ENCODE results near the gene INTS1.

The INTS1 gene

DNA sequence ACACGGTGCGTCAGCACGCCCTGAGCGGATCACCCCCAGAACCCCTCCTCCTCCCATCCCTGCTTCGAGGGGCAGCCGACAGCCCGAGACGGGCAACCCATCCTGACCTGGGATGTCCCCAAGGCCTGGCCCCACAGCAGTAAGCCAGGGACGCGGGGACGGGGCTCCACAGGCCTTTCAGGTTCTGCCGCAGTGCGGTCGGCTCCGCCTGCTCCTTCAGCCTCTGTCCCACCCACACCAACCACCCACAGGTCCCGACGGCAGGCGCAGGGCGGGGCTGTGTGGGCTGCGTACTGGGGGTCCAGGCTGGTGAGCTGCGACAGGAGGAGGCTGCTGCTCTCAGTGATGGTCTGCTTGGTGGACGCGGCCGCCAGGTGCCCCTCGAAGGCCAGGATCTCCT is 16.7 kb downstream of the INTS1 start:
- no peak for DNase-seq (ENCODE audit: low read depth)

DNA sequence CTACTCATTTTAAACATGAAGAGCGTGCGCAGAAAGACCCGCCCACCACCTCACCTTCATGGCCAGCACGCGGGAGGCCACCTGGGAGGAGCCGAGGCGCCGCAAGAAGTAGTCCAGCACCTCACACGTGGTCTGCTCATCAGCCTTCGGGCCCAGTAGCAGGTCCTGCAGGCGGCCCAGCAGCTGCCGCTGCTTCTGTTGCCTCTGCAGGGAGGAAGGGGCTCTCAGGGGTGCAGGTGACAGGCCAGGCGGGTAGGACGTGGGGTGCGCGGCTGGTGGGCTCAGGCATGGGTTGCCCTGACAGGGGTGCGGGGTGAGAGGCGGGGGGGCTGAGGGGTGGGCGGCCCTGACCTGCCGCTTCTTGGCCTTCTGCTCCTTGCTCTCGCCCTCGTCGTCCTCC is 17.6 kb downstream of the INTS1 start:
- no peak for DNase-seq (ENCODE audit: low read depth)

DNA sequence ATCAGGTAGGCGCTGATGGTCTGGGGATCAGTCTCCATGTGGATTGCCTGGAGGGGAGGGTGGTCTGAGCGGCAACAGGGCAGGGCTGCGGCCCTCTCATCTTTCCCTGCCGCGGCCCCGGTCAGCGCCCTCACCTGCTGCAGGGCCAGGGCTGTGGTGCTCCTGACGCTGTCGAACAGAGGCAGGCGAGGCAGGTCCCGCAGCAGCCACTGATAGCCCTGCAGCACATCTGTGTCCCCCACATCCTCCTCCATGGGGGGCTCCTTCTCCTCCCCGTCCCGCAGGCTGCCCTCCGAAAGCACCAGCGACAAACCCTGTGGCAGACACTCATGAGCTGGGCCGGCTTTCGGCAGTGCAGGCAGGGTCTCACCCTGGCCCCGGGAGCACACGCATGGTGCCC is 19.0 kb downstream of the INTS1 start:
- DNase-seq (ENCODE audit: low read depth), result no peak

DNA sequence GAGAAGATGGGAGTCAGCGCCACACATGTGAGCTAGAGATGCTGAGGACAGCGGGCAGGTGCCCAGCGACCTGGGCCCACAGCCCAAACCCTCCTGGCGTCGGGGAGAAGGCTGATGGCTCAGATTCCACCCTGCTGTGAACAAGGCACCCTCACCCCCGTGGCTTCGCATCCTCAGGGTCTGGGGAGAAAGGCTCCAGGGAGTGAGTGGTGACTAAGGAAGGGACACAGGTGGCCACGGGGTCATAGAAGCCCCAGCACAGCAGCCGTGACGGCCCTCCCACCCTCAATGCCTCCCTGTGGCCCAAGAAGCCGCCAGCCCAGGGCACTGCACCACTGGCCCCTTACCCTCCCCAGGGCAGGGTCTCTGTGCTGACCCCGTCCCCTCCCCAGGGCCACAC is 19.6 kb downstream of the INTS1 start:
- no peak for DNase-seq (ENCODE audit: low read depth)

DNA sequence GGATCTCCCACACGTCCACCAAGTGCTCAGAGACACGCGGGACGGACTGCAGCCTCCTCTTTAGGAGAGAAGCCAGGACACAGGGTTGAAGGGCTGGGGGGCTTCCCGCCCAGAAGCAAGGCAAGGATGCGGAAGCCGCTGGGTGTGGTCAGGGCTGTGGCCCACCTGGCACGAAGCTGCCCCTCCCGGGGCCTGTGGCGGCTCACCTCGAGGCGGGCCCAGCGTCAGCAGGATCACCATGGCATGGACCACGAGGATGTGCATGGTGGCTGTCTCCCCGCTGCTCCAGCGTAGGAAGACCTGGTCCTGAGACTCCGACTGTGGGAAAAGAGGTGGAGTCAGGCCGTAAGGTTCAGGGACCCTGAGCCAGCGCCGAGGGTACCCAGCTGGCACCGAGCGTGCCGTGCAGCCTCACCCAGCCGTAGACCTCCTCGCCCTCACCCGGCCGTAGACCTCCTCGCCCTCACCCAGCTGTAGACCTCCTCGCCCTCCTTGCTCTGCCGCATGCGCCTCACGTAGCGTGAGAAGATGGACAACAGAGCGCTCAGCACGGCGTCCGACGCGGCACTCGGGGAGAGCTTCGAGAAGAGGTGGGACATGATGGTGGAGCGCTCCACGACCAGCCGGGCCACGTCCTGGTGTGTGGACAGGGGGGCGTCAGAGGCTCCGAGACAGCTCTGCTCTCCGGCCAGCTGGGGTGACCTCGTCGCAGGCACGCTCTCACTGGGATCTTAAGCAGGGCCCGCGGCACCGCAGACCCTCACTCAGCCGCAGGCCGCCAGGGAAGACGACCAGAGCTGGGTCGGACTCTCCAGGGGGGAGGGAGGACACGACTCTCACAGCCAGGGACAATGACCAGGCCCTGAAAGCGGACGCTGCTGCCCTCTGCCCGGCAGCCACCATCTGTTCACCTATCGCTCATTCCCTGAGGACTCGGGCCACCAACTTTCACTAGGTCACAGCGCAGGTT is 20.4 kb downstream of the INTS1 start:
- DNase-seq (ENCODE audit: low read depth), result no peak

DNA sequence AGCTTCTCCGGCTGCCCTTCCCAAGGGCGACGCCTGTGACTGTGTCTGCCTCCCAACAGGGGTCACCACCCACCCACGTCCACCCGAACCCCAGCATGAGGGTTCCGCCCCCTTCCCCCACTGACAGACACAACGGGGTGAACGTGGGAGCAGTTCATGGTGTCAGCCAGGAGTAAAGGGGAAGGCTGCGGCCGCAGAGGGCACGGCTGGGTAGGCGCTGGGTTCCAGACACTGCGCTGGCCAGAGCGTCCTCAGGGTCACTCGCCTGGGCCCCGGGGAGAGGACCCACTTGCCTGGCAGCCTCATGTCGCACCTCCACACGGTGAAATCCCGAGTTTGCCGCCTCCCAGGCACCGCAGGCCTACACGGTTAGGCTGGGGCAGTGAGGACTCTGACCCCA is 21.1 kb downstream of the INTS1 start:
- no peak for DNase-seq (ENCODE audit: low read depth)

DNA sequence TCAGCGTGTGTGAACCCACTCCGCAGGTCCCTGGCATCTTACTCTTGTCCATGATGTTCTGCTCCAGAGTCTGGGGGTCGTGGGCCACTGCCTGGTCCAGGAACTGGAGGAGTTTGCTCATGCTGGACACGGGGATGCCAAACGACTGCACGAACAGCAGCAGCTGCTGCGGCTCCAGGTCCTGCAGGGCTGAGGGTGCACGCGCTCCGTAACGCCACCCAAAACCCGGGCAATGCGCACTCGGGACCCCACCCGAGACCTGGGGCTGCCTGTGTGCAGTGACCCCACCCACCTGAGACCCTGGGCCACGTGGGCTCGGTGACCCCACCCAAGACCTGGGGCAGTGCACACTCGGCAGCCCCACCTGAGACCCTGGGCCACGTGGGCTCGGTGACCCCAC is 22.9 kb downstream of the INTS1 start:
- DNase-seq (ENCODE audit: low read depth), result no peak

DNA sequence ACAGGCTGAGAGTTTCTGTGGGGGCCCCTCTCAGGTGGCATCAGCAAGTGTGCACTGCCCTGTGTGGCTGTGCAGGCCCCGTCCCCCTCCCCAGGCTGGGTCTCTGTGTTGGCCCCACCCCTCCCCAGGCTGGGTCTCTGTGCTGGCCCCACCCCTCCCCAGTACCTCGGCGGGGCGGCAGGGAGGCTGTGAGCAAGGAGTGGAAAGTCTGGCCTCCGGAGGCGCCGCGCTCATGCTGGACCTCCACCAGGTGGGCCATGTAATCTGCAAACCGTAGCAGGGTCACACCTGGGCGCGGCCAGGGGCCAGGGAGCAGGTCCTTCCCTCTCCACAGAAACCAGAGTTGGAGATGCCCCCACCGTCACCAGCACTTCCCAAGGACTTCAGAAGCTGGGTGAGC is 23.5 kb downstream of the INTS1 start:
- DNase-seq (ENCODE audit: low read depth), result no peak

DNA sequence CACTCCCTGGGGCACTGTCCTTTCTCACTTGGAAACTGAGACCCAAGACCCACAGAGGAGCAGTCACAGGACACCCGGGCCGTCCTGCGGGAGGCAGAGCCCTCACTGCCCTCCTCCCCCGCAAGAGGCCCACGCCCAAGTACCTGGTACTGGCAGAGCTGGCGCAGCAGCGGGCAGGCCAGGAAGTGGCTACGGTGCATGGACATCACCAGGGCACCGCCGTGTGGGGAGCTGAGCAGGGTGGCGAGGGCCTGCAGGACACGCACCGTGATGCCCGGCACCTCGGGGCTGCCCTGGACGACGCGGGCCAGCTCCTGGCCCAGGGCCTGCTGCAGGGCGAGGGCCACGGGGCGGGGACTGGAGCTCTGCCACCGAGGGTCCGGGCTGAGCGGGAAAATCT is 24.9 kb downstream of the INTS1 start:
- DNase-seq (ENCODE audit: low read depth), result no peak

DNA sequence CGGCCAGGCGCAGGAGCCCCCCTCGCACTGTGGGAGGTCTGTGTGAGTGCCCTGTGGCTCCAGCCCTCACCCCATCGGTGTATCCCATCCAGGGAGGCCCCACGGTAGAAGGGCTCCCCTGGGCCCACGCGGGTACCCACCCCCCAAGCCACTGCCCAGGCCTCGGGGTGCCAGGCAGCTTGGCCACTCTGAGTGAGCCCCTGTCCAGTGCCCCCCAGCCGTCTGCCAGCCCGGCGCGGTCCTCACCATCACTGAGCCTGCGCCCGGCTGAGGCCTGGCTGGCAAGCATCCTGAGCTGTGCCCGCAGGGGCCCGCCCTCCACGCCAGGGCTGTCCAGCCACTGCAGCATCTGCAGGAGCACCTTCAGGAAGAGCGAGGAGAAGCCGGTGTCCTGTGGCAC is 25.7 kb downstream of the INTS1 start:
- DNase-seq (ENCODE audit: low read depth), result no peak

DNA sequence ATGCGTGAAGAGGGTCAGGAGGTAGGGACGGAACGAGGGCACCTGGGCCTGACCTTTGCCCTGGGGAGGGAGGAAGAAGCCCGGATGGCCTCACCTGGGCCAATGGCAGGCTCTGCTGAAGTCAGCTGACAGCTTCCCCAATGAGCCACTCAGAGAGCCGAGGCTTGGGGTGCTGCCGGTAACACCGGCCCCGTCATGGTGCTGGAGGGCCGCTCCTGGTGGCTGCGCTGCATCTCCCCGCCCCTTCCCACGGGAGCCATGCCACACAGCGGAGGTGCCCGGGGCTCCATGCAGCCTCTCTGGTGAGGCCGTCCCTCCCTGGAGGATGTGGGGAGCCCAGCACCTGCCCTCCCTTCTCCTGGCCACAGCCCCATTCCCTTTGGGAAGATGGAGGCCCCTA is 27.3 kb downstream of the INTS1 start:
- no peak for DNase-seq (ENCODE audit: low read depth)

DNA sequence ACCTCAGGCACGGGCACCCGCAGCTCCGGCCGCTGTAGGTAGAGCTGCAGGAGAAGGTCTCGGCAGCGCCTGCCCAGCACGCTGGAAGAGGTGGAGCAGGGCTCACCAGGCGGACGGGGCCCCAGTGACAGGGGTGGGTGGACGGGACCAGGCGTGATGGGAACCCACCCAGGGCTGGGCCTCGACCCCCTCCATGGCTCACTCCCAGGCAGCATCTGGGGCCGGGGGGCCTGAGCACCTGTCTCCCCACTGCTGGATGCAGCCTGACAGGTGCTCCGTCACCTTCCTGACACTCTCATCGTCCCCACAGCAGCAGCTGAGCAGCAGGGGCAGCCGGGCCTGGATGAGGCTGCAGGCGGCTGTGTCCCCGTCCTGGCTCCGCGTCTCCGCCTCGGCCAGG is 28.2 kb downstream of the INTS1 start:
- no peak for DNase-seq (ENCODE audit: low read depth)

DNA sequence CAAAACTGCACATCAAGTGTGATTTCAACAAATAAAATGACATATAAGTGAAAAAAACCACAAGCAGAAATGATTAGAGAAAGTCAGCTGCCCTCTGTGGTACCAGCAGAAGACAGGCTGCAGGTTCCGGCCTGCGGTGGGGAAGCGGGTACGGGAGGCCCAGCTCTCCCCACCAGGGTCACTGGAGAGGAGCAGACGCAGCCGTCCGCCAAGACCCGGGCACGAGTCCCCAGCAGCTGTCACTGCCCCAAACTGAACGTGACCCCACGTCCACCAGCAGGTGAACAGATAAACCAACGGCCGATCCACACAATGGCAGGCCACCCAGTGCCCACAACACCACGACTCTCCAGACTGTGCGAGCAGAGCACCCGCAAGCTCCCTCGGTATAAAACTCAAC is 28.8 kb downstream of the INTS1 start:
- DNase-seq (ENCODE audit: low read depth), result no peak

DNA sequence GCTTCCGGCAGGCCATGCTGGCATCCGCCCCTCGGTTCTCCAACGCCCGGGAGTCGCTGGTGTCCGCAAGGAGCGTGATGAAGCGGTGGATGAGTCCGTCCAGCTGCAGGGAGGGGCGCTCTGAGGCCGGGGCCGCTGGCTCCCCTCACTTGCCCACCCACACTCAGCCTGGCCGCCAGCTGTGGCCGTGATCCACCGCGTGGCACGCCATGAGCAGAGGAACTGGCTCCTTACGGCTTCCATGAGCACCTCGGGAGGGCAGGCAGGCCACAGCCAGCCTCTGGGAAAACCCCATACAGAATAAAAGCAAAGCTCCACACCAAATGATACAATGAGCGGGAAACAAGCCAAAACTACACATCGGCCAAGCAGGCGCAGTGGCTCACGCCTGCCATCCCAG is 29.5 kb downstream of the INTS1 start:
- no peak for DNase-seq (ENCODE audit: low read depth)

DNA sequence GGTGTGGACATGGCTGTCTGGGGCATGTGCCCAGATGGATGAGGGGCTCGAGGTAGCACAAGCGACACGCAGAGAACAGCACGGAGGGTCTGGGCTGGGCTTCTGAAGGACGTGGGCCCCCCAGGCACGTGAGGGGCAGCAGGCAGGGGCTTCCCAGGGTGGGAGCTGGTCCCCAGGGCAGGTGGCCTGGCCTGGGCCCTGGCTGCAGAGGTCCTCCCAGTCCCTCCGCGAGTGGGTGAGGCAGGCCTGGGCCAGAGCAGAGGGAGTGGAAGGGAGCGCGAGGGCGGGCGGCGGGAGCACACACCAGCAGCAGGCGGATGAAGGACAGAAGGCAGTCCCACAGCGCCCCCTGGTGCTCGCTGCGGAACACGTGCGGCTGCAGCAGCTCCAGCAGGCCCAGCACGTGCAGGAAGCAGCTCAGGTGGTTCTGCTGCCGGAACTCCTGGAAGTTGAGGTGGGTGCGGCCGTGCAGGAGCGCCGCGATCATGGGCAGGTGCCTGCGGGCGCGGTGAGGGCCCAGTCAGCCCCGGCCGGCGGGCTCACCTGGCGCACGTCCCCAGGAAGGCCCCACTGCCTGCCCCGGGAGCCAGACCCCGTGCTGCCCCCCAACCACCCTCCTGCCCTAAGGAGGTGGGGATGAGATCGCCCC is 30.2 kb downstream of the INTS1 start:
- DNase-seq (ENCODE audit: low read depth), result peak; percentile 83

DNA sequence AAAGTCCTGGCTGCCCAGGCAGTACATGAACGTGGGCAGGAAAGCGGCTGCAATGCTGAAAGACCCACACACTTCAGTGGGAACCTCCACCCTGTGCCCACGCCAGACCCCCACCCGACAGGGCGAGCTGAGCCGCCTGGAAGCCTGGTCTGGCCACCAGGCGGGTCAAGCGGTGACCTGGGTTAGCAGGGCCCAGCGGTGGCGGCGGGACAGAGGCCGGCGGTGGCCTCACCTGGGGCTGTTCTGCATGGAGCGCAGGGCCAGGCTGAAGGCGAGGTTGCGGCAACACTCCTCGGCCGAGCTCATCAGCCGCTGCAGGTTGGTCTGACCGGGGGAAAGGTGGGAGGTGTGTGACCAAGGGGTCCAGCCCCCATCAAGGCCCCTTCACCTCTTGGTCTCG is 33.3 kb downstream of the INTS1 start:
- DNase-seq (ENCODE audit: low read depth), result no peak

DNA sequence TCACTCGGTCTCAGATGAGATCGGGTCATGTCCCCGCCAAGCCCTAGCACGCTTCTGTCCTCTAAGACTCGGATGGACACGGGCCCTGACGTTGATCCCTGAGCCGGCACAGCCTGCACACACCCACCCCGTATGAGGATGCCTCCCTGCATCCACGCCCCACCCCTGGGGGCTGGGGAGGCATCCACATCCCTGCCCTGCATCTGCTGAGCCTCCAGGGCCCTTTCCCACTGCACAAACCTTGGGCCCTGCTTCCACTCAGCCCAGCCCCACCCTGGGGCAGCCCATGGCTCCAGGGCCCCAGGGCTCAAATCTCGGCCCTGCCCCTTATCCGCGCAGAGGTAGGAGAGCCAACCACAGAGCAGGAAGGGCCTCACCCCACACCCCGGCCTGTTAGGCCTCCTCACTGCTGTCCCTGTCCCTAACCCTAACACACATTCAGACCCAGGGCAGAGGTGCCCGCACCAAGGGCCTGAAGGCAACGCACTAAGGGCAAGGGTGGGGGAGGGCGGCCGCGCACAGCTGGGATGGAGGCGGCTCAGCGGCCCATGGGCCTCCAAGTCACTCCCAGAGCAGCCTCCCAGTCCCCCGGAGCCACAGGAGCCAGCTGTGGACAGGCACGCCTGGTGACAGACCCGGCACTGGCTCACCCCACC is 35.4 kb downstream of the INTS1 start:
- DNase-seq (ENCODE audit: low read depth), result no peak

DNA sequence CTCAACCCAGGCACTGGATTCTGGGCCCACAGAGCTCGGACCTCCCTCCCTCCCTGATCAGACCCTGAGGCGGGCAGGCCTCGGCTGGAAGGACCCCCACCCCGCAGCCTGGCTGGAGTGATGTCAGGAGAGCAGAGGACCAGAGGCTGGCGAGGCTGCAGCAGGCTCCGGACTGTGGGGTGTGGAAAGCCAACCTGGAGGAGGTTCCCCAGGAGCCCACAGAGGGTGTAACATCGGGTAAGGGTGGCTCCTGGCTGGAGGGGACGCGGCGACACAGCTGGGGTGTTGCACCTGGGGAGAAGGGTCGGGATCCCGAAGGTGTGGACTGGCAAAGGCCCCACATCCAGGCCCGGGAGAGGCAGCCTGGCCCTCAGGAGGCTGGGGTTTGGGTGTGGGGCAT is 36.0 kb downstream of the INTS1 start:
- DNase-seq (ENCODE audit: low read depth), result no peak

DNA sequence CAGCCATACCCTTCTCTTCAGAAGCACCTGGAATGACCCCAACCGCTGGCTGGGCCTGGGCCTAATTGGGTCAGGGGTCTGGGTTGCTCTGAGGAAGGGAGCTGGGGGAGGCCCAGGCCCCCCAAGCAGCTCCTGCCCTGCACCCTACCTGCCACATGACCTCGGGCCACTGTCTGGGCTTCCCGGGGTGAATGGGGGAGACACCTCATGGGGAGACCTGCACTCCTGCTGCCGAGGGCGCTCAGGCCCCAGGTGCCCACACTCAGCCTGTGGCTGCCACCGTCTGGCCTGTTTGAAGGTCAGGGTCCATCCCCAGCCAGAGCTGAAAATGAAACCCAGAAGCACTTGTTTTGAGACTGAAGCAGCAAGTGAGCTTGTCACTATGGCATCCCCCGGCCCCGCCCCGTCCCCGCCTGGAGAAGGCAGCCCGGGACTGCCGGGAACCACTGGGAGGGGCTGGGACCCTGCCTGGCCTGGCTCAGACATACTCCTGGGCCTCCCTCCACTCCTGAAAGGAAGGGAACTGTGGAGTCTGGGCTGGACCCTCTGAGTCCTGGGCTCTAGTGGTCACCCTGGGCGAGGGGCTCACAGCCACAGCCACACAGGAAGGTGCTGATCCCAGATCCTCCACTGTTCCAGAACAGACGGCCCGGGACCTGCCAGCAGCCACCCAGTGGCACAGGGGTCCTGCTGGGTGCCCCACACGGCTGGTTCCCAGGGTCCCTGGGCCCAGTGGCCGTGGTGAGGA is 37.5 kb downstream of the INTS1 start:
- DNase-seq (ENCODE audit: low read depth), result no peak

DNA sequence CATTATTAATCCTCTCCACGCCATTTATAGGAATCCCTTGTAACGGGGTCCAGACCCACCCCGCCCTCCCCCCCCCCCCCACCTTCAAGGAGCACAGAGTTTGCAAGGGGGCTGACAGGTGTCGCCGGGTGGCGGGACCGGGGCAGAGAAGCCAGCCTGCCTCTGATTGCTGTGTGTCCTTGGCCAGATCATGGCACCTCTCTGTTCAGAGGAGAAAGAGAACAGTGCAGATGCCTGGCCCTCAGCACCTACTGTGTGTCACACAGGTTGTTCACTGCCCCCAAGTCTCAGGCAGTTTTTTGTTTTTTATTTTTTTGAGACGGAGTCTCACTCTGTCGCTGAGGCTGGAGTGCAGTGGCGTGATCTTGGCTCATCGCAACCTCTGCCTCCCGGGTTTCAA is 39.5 kb downstream of the INTS1 start:
- no peak for DNase-seq (ENCODE audit: low read depth)

DNA sequence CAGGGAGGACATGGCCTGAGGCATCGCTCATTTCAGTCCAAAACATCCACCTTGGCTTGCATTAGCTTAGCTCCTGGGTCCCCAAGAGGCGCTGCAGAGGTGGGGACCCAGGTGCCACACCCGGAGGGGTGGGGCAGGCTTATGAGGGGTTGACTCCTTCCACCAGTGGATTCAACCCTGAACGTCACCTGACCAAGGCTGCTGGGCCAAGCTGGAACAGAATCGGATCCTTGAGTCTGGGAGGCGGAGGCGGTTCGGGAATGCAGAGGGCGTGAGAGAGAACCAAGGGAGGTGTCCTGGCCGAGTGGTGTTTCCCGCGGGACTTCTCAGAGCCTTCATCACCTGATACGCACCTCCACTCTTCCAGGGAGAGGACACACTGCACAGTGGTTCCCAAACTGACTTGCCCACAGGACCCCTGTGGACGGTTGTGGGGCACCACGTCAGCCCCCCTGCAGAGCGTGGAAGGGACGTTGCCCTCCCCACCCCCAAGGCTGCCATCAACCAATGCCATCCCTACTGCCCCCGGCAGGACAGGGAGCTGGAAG is 40.4 kb downstream of the INTS1 start:
- DNase-seq (ENCODE audit: low read depth), result no peak

Data from activated T-cell treated with anti-CD3 and anti-CD28 coated beads for 48 hours (primary cell).